ENCODE results near the gene DGLUCY.
"Not testable (repeated sequence)": the region's sequence is repeated elsewhere in the genome, so short reads cannot be mapped to it uniquely, and the experiment has no call there.

The DGLUCY gene

GRCh38 chr14:91140672-91141071 lies 26.8 kb downstream of the DGLUCY start:
- no peak for DNase-seq

DNA sequence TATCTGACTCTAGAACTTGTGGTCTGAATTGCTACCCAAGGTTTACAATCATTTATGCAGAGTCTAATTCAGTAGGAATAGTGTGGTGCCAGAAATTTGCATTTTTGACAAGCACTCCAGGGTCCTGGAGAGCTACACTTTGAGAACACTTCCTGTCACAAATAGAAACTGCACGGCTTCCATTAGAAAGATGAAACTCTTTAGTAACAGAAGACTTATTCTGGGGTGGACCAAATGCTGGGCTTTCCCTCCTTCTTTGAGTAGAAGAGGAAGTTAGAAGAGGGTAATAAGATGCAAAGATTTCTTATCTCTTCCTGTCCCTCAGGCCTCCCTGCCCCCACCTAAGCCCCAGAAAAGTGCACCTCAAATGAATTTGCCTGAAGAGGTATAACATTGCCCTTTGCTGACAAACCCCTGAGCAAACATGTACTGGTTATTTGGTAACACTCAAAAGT lies 28.4 kb downstream of the DGLUCY start:
- DNase-seq: no peak

DNA sequence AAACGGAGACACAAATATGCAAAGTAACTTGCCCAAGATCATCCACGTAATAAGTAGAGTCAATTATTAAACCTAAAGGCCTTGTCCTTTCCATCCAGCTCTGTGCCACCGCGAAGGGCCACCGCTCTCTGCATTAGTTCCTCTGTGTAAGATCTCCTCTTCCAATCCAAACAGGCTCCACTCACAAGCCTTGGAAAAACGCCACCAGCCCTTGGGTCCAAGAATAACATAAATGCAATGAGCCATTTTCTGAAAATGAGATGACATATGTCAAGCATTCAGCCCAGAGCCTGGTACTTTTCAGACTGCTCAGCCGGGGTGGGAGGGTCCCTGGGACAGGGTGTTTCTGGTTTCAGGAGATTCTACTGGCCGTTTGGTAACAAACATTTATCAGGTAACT lies 30.0 kb downstream of the DGLUCY start:
- no peak for DNase-seq

DNA sequence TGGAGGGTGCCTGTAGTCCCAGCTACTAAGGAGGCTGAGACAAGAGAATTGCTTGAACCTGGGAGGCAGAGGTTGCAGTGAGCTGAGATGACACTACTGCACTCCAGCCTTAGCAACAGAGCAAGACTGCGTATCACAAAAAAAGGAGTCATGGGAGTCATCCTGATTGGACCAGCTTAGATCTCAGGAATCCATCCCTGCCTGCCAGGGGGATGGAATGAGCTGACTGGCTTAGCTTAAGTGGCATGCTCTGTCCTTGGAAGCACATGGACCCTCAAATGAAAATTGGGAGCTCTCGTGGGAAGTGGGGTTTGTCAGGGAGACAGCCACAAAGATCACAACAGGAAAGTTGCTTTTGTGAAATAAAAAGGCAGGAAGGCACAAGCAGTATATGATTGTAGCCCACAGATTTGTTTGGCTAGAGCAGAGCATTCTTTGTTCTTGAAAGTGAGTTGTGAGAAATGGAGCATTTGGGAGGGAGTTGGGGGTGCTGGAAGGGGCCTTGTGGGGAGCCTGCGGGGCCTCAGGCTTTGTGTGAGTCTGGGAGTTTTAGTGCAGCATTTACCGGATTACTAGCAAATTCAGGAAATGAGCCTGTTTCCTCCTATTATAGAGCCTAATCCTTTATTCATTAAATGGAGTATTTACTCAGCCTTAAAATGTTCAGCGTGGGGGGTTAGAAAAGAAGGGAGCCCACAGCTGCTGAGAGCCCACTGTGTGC lies 30.7 kb downstream of the DGLUCY start:
- peak; percentile 70 for DNase-seq

GRCh38 chr14:91145391-91146160 lies 31.7 kb downstream of the DGLUCY start:
- DNase-seq: no peak

DNA sequence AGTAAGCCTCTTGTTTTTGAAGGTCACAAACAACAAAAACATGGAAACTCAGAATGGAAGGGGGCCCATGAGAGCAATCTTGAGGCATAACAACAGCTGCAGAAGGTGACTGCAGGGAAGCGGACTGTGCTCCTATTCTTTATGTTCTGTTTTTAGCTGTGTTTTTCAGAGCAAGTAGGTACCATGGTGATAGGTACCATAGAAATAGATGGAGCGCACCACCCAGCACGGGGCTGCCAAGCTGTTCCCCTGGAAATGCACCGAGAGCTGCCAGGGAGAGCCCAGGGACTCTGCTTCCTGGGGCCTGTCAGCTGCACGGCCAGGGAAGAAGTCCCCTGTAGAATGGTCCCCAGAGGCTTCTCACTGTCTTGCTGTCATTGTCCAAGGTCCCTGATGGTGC lies 32.8 kb downstream of the DGLUCY start:
- no peak for DNase-seq

- DNase-seq: peak; percentile 98
Measured at GRCh38 chr14:91149462-91149861, 35.6 kb downstream of the DGLUCY start.

DNA sequence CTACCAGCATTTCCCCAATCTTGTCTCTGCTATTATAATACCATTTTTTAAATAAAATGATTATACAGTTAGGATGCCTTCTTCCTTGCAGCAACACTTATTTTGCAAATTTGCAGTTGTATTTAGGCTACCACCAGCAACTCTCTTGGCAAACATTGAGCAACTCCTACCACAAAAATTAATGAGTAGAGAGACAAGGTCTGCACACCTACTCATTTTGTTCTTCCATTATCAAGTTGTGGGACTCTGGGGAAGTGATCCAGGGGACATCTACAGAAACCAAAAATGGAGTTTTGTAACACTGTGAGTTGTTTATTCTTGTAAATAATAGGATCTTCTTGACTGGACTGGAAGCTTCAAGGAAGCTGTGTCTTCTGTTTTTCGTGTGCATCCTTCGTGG lies 38.6 kb downstream of the DGLUCY start:
- DNase-seq: no peak

- DNase-seq: no peak
Measured at GRCh38 chr14:91153360-91153759, 39.5 kb downstream of the DGLUCY start.

DNA sequence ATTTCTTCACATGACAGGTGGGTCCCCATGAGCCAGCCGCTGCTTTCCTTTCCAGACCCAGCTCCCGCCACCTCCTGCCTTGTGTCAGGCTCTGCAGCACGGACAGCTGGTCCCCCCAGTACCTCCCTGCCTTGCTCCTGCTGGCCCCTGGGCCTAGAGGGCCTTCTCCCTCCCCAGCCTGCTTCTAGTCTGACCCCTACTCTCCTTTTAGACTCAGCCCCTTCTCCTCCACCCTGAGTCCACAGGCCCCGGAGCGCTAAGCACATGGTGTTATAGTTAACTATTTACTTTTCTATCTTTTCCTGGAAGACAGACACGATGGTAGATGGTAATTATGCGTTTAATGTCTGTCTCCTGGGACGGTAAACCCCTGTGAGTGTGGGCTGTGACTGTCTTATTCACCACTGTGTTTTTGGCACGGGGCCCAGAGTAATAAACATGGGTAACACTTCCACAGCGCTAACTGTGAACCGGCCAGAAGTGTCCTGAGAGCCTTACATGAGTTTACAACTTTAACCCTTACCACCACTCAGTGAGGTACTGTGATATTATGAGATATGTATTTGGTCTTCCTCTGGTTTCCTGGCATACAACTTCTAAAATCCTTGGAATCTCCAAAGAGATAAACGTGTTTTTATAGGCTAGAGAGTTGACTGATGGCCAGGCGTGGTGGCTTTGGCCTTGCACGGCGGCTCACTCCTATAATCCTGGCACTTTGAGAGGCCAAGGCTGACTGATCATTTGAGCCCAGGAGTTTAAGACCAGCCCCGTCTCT lies 41.2 kb downstream of the DGLUCY start:
- peak; percentile 70 for DNase-seq

DNA sequence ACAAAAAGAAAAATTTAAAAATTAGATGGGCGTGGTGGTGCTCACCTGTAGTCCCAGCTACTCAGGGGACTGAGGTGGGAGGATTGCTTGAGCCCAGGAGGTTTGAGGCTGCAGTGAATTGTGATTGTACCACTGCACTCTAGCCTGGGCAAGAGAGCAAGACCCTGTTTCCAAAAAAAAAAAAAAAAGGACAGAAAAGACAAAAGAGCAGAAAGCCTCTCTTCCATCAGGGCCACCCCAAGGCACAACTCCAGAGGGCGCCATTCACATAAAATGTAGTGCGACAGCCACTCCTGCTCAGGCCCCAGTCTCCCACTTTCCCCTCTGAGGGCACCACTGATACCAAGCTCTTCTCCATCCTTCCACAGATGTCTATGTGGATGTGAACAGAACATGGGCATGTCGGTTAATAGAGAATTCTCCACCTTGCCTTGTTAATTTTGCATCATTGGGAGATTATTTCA lies 41.8 kb downstream of the DGLUCY start:
- no peak for DNase-seq

GRCh38 chr14:91156142-91156666 lies 42.3 kb downstream of the DGLUCY start:
- DNase-seq: not testable (repeated sequence)

DNA sequence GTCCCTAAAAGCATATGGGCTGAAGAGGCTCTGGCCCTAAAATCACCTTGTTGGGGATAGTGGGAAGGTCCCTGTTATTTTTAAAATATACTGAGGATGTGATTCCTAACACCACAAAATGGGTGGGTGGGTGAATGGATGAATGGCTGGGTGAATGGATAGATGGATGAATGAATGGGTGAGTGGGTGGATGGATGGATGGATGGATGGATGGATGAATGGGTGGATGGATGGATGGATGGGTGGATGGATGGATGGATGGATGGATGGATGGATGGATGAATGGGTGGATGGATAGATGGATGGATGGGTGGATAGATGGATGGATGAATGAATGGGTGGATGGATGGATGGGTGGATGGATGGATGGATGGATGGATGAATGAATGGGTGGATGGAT lies 43.0 kb downstream of the DGLUCY start:
- DNase-seq: not testable (repeated sequence)

DNA sequence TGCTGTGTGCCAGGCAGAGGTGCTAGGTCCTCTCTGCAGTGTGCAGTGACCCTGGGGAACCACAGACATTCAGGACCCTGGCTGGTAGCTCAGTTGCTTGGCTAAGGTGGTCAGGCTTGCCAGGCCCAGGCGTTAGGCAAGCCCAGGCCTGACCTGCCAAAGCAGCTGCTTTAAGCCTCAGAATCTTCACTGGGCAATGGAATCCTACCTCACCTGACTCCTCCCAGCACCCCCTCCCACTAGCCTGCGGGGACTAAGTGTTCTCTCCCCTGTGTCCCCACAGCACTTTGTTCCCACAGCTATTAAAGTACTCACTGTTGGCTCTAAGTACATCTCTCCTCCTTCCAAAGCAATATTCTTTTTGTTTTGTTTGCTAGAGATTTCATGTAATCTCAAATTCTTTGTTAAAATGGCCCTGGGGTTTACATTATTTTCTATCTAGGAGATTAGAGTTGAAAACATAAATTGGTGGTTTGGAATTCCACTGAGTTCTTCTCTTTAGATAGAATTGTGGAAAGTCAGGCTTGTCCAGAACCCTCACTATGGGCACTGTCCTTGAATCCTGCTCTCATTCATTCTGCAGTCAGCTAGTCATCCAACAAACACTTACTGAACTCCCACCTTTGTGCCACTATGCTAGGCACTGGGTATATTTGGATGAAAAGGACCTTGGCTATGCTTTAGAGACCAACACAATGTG lies 44.4 kb downstream of the DGLUCY start:
- no peak for DNase-seq

GRCh38 chr14:91159182-91159581 lies 45.3 kb downstream of the DGLUCY start:
- no peak for DNase-seq

GRCh38 chr14:91159906-91160305 lies 46.0 kb downstream of the DGLUCY start:
- DNase-seq: peak; percentile 18

GRCh38 chr14:91163316-91163715 lies 49.4 kb downstream of the DGLUCY start:
- no peak for DNase-seq

GRCh38 chr14:91164676-91165075 lies 50.8 kb downstream of the DGLUCY start:
- DNase-seq: no peak

GRCh38 chr14:91167380-91167770 lies 53.5 kb downstream of the DGLUCY start:
- no peak for DNase-seq

DNA sequence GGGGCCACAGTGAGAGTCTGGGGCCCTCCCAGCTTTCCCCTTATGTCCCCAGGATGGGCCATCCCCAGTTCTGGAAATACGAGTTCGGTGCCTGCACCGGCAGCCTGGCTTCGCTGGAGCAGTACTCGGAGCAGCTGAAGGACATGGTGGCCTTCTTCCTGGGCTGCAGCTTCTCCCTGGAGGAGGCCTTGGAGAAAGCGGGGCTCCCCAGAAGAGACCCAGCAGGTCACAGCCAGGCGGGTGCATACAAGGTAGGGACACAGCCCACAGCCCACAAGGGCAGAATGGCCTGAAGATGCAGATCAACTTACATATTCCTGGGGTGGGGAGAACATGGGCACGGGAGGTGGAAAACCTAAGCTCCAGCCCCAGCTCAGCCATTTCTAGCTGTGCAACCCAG lies 56.1 kb downstream of the DGLUCY start:
- DNase-seq: no peak

DNA sequence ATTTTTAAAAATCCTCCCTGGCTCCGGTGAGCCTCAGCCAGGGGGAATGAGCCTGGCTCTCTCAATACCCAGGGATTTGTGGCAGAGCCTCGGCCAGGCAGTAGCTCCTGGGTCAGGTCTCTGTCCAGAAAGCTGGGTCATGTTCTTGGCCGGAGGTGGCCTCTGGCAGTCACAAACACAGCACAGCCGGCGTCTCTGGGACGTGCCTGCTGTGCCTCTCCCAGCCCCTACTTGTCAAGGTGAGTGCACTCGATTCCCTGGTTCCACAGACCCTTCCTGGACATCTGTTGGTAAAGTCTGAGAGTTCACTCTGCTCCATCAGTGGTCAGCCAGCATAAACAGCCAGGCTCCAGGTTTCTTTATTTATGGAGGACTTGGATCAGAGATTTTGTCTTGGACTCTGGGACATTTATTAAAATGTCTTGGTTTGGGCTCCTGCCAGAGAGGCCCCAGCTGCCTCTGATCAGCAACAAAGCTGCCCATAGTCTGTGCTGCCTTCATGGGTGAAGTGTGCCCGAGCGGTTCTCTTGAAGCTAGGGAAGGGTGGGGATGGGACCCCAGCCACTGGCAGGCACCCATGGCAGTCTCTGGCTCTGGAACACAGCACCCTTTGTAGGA lies 56.7 kb downstream of the DGLUCY start:
- no peak for DNase-seq

- no peak for DNase-seq
Measured at GRCh38 chr14:91171291-91171690, 57.4 kb downstream of the DGLUCY start.

Measured in fibroblast of skin of abdomen (primary cell).